Measurements from ENCODE around the gene WNK3.

- TF ChIP-seq CTCF (IDR thresholded peaks at IDR 0.05; ENCODE audit: insufficient read depth, low read length) (no peak), POLR2AphosphoS5 (IDR thresholded peaks at IDR 0.05; ENCODE audit: low read depth) (no peak), REST (IDR thresholded peaks at IDR 0.05; ENCODE audit: insufficient replicate concordance, low read depth) (no peak)
Observed at GRCh38 chrX:54294306-54294705, 63.5 kb downstream of the WNK3 start.
